GM18499 (cell line): Measurements from ENCODE around the gene TSPAN5.
"Not testable (repeated sequence)": the region's sequence is repeated elsewhere in the genome, so short reads cannot be mapped to it uniquely, and the experiment has no call there.

Experiments
- ATAC-seq: cut with Tn5 transposase; IDR thresholded peaks from one replicate; pipeline ENCODE4 v1.9.1; 2021; ENCODE audit warnings: moderate number of reproducible peaks; ENCODE audit not compliant: insufficient read depth, unreplicated experiment

TSPAN5 gene

DNA sequence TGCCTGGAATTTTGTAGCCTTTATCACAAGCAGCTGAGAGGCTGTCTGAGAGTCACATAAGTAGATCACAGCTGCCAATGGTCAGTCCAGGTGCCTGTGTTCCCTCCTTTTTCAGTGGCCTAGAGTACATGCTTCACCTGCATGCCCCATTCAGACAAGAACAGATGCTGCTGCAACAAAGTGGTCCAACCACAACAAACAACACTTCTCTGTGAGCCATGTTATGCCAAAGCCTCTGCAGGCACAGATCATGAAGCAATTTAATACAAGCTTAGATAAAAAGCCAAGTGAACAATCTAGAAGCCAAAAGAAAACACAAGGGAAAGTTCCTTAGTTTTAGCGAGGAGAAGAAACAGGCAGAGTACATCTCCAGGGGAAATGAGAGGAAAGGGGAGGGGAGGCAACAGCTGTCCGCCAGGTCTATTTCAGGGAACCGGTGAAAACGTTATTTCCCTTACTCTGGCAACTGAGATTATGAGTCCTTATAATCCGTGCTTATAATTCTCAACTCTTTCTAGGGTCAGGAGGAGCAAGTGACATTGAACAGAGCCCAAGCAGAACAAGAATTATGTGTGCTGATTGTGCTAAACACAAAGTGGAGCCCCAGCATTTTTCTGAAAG lies 92.6 kb downstream of the TSPAN5 start:
- ATAC-seq: no peak

- no peak for ATAC-seq
These were observed 93.6 kb downstream of the TSPAN5 start for GRCh38 chr4:98564852-98565251.

- ATAC-seq: no peak
These were observed 98.1 kb downstream of the TSPAN5 start for GRCh38 chr4:98560321-98560720.

DNA sequence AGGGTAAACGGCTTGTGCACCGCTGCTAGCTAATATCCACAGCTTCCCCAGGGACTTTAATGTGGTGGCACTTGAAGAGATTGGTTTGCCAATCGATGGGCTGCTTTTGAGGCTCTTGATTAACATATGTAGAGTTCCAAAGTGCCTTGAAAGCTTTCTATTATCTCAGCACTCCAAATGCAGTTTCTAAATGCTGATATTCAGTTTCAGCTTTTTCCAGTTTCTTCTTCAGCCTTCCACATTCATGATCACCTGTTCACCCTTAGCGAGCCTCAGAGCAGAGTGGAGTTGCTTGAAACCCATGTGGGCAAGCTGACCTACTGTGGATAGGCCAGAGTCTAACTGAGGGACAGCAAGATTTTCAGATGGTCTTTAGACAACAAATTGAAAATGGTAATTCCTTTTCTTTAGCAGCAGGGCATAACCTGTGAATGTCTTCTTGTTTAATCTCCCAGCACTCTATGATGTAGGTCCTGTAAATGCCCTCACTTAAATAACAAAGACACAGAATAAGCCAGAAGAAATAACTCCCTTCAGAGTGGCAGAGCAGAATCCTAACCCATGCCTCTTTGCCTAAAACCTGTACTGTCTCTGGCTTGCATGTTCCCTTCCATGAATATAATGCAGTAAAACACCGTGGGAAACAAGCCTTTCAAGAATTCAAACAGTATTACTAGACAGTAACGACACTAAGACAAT lies 99.8 kb downstream of the TSPAN5 start:
- ATAC-seq: no peak

DNA sequence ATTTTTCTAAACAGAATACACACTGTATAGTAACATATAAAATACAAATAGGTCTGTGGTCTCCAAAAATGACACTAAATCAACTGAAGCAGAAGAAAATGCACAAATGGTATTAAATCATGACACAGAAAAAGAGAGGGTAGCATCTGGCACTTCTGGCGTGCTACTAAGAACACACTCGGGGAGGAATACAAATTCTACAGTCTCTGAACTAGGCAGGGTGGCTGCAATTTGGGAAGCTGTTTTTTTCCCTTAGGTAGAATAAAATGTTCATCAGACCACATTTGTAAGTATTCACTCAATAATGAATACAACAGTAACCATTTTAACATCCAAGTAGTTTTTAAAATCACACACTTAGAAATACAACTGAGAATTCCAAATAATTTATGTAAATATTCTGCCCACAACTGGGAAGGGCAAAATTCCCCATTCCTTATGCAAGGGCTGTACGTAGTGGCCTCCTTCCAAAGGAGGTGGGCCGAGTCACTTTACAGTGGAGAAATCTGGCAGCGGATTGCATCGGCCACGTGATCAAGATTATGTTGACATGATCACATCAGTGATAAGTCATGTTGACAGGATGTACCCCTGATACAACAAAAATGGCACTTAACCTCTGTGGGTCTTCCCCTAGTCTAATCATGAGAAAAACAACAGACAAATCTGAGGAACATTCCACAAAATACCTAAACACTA lies 101.1 kb downstream of the TSPAN5 start:
- no peak for ATAC-seq

DNA sequence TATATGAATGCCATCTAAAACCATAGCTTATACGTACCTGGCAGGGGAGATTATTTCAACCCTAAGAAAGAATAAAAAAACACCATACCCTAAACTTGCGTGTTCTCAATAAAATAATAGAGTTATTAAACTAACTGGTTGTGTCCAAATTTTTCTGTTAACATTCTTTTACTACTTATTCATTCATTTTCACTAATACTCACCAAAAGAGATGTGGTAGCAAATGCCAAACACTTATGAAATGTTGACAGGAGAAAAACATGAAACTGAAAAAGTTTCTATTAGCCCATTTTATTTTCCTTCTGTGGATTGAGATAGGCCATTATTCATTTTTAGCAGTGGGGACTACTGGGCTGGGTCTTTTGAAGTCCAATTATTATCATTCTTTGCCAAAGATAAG lies 102.0 kb downstream of the TSPAN5 start:
- ATAC-seq: no peak

DNA sequence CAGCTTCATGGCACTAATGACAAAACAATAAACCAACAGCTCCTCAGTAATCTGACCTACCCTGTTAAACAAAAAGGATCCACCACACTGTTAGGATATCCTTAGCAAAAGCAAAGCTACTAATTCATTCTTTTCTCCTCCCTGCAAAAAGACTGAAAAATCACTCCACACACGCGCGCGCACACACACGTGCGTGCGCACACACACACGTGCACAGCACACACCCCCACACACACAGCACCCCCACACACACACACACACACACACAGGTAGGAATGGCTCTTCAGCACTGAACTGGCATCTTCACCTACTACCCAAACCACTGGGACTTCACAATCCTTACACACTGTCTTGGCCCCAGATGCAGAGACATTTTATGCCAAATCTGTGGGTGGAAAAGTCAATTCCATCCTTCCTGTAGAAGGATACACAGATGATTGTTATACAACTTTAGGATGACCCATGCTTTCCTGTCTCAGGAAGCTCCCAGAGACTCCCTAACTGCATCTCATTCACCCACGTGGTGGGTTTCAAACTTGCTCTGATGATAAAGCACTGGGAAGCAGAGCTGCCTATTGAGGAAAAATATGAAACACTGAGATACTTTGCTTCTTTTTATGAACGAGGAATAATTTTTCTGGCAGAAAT lies 102.5 kb downstream of the TSPAN5 start:
- ATAC-seq: no peak

DNA sequence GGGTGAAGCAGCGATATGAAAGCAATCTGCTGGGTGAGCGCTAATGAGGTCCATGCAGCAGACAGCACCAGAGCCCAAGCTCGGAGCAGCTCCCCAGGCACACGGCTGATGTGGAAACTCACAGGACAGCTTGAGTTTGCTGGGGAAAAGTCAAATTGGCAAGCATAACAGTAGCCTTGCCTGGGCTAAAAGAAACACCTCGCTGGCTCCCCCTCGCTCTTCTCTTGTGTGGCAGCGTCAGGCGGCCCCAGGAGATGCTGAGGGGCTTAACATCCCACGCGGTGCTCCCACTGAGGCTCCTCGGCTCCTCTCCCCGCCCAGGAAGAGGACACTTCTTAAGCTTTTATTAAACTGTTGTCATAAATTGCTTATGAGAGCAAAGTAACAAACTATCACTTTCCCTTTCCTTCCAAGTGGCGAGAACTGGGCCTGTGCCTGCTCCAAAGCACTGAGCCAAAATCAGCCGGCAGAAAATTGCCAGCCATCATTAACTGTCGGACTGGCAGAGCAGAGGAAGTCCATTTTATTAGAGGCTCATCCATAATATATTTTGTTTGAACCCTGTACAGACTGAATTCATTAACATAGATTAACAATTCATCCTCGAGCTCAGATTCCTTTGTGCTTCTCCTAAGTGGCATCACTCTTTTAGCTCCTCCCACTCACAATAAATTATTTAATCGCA lies 111.4 kb downstream of the TSPAN5 start:
- ATAC-seq: no peak

GRCh38 chr4:98544818-98545414 lies 113.5 kb downstream of the TSPAN5 start:
- ATAC-seq: no peak

GRCh38 chr4:98544141-98544817 lies 114.1 kb downstream of the TSPAN5 start:
- ATAC-seq: no peak

DNA sequence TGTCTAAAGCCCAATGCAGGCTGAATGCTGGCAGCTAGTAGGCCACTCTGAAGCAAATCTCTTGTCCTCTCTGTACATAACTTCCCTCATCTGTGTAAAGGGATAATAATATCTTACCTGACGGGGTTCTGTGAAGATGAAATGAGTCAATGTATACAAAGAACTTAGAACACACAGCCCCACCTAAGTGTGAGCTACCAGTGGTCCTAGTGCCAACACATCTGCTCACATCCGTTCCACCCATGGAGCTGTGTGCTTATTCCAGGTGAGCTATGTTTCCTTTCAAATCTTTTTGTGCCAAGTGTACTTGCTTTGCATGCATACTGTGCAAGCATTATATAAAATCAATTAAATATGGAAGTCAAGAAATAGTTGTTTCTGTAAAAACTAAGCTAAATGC lies 116.4 kb downstream of the TSPAN5 start:
- no peak for ATAC-seq

DNA sequence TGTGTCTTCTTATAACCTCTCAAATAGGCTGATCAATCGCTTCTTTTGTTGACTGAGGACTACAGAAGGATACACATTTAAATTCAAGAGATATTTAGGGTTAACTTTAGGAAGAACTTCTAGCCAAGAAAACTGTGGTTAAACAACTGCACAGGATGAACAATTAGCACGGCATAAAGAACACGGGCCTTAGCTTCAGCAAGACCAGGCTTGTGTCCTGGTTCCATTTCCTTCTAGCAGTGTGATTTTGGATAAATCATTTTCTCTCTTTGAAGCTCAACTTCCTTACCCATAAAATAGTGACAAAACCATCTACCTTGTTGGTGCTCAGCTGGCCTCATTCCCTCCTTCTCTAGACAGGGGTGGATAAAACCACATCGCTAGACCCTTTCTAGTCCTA lies 117.6 kb downstream of the TSPAN5 start:
- ATAC-seq: no peak

- ATAC-seq: no peak
These were observed 118.7 kb downstream of the TSPAN5 start for GRCh38 chr4:98539741-98540140.

GRCh38 chr4:98539299-98539698 lies 119.1 kb downstream of the TSPAN5 start:
- ATAC-seq: no peak

GRCh38 chr4:98536631-98537030 lies 121.8 kb downstream of the TSPAN5 start:
- ATAC-seq: no peak

GRCh38 chr4:98534146-98534545 lies 124.3 kb downstream of the TSPAN5 start:
- not testable (repeated sequence) for ATAC-seq

DNA sequence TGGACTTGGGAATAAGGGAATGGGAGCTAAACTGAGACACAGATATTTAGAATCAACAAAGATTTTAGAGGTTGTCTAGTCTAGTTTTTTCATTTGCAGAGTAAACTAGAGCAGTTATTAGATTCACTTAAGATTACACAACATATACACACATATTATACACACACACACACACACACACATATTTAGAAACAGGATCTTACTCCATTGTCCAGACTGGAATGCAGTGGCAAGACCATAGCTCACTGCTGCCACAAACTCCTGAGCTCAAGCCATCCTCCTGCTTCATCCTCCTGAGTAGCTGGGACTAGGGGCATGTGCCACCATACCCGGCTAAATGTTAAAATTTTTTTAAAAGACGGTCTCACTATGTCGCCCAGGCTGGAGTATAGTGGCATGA lies 127.8 kb downstream of the TSPAN5 start:
- ATAC-seq: no peak

- ATAC-seq: no peak
These were observed 128.3 kb downstream of the TSPAN5 start for GRCh38 chr4:98529970-98530569.

GRCh38 chr4:98528882-98529281 lies 129.5 kb downstream of the TSPAN5 start:
- no peak for ATAC-seq
